ENCODE measurements around the gene METTL16.

DNA sequence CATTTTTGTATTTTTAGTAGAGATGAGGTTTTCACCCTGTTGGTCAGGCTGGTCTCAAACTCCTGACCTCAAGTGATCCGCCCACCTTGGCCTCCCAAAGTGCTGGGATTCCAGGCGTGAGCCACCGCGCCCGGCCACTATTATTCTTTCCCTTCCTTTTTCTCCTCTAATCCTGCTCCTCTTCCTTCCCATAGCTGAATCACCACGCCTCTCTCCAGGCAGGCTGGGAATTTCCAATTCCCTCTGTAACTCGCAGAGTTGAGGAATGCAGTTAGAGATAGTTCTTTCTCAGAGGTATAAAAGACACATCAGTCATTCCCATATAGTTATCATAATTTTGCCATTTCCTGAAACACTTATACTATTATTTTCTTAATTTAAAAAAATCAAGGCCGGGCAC is 11.2 kb downstream of the METTL16 start:
- TF ChIP-seq CTCF (IDR thresholded peaks at IDR 0.05), result no peak
- no peak for TF ChIP-seq GABPB1 (CRISPR knock-in tag; IDR thresholded peaks at IDR 0.05)
- TF ChIP-seq CREM (CRISPR knock-in tag; IDR thresholded peaks at IDR 0.05), result no peak
- no peak for TF ChIP-seq ETV6 (CRISPR knock-in tag; IDR thresholded peaks at IDR 0.05)
- TF ChIP-seq RELA (CRISPR knock-in tag; IDR thresholded peaks at IDR 0.05; ENCODE audit: borderline replicate concordance), result no peak
- TF ChIP-seq ZNF263 (CRISPR knock-in tag; IDR thresholded peaks at IDR 0.05; ENCODE audit: low read depth), result no peak
- no peak for TF ChIP-seq JUN (CRISPR knock-in tag; IDR thresholded peaks at IDR 0.05)
